WERI-Rb-1 (cell line): ENCODE measurements around the gene MYO1F.

Experiments used
- DNase-seq: peaks from one replicate; pipeline ENCODE4 v3.0.0-alpha.2; 2020
- H3K27ac ChIP-seq: fragments of 250-450 bp; sonication (Bioruptor Pico); 2 replicates; pipeline ENCODE4 v1.5.1; 2020; ENCODE audit warnings: mild to moderate bottlenecking, moderate library complexity
- H3K27me3 ChIP-seq: fragments of 250-450 bp; sonication (Bioruptor Pico); 2 replicates; pipeline ENCODE4 v1.5.1; 2021; ENCODE audit warnings: mild to moderate bottlenecking, low read depth, moderate library complexity; ENCODE audit not compliant: insufficient read depth, severe bottlenecking
- H3K36me3 ChIP-seq: fragments of 250-450 bp; sonication (Bioruptor Pico); 2 replicates; pipeline ENCODE4 v1.5.1; 2020; ENCODE audit warnings: mild to moderate bottlenecking, moderate library complexity
- H3K4me3 ChIP-seq: 2 replicates; pipeline ENCODE4 v1.5.1; 2011; ENCODE audit warnings: low read depth, mild to moderate bottlenecking, control low read depth, low read length
- H3K9me3 ChIP-seq: fragments of 250-450 bp; sonication (Bioruptor Pico); 2 replicates; pipeline ENCODE4 v1.5.1; 2021; ENCODE audit warnings: mild to moderate bottlenecking, moderate library complexity; ENCODE audit not compliant: severe bottlenecking
- TF ChIP-seq, protein P1 (sequence below): IDR thresholded peaks from 2 replicates; pipeline ENCODE4 v1.5.1; 2011; ENCODE audit warnings: low read depth, mild to moderate bottlenecking, control low read depth, inconsistent platforms, low read length

The MYO1F gene

DNA sequence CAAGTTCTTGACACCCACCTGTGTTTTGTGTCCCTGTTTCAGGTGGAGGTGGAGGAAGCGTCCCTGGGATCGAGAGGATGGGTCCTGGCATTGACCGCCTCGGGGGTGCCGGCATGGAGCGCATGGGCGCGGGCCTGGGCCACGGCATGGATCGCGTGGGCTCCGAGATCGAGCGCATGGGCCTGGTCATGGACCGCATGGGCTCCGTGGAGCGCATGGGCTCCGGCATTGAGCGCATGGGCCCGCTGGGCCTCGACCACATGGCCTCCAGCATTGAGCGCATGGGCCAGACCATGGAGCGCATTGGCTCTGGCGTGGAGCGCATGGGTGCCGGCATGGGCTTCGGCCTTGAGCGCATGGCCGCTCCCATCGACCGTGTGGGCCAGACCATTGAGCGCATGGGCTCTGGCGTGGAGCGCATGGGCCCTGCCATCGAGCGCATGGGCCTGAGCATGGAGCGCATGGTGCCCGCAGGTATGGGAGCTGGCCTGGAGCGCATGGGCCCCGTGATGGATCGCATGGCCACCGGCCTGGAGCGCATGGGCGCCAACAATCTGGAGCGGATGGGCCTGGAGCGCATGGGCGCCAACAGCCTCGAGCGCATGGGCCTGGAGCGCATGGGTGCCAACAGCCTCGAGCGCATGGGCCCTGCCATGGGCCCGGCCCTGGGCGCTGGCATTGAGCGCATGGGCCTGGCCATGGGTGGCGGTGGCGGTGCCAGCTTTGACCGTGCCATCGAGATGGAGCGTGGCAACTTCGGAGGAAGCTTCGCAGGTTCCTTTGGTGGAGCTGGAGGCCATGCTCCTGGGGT is 91.5 kb downstream of the MYO1F start:
- DNase-seq = no peak
- no peaks in the 10 kb centered on the region for H3K27me3 ChIP-seq
- no peak overlapping the region for H3K4me3 ChIP-seq
- peaks cover 89% of the 10 kb centered on the region for H3K36me3 ChIP-seq
- H3K27ac ChIP-seq = no peak overlapping the region
- TF ChIP-seq, protein P1, sequence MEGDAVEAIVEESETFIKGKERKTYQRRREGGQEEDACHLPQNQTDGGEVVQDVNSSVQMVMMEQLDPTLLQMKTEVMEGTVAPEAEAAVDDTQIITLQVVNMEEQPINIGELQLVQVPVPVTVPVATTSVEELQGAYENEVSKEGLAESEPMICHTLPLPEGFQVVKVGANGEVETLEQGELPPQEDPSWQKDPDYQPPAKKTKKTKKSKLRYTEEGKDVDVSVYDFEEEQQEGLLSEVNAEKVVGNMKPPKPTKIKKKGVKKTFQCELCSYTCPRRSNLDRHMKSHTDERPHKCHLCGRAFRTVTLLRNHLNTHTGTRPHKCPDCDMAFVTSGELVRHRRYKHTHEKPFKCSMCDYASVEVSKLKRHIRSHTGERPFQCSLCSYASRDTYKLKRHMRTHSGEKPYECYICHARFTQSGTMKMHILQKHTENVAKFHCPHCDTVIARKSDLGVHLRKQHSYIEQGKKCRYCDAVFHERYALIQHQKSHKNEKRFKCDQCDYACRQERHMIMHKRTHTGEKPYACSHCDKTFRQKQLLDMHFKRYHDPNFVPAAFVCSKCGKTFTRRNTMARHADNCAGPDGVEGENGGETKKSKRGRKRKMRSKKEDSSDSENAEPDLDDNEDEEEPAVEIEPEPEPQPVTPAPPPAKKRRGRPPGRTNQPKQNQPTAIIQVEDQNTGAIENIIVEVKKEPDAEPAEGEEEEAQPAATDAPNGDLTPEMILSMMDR = no peak
- H3K9me3 ChIP-seq = no peaks in the 10 kb centered on the region

DNA sequence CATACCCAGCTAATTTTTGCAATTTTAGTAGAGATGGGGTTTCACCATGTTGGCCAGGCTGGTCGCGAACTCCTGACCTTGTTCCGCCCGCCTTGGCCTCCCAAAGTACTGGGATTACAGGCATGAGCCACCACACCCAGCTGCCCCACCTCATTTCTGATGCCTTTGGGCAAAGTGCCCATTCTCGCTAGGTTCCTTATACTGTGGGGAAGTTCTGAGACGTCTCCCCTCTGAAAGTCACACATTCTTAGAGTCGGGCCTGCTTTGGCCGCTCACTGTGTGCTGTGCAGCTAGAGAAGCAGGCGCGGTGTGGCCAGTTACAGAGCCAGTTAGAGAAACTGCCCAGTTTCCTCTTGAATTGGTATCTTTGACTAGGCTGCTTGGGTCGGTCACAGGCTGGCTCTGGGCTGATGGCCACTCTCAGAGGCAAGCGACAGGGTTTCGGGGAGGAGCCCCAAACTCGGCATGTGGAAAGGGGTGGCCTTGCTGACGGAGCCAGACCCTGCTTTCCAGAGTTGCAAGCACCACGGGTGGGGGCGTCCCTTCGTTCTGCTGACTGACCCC is 92.8 kb downstream of the MYO1F start:
- Histone ChIP-seq H3K27me3 (no peaks in the 10 kb centered on the region), H3K27ac (no peak overlapping the region), H3K36me3 (peaks cover 91% of the 10 kb centered on the region), H3K4me3 (no peak overlapping the region), H3K9me3 (no peaks in the 10 kb centered on the region)
- TF ChIP-seq, protein P1 = no peak
- DNase-seq = no peak

DNA sequence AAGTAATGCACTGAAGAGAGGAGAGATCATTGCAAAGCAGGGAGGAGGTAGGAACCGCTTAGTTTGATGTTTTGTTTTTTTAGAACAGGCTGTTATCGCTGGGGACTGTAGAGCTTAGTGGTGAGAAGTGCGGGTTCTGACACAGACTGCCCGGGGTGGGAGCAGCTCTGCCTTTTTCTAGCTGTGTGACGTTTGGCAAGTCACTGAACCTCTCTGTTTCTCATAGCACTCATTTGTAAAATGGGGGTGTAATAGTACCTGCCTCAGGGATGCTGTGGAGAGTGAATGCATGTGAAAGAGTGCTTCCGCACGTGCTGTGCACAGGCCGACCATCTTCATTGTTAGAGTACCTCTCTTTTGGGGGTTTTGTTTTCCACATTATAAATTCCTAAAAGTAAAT is 94.1 kb downstream of the MYO1F start:
- DNase-seq = no peak
- Histone ChIP-seq H3K27me3 (no peaks in the 10 kb centered on the region), H3K4me3 (no peak overlapping the region), H3K27ac (no peak overlapping the region), H3K36me3 (peaks cover 93% of the 10 kb centered on the region), H3K9me3 (no peaks in the 10 kb centered on the region)
- TF ChIP-seq, protein P1 = no peak

DNA sequence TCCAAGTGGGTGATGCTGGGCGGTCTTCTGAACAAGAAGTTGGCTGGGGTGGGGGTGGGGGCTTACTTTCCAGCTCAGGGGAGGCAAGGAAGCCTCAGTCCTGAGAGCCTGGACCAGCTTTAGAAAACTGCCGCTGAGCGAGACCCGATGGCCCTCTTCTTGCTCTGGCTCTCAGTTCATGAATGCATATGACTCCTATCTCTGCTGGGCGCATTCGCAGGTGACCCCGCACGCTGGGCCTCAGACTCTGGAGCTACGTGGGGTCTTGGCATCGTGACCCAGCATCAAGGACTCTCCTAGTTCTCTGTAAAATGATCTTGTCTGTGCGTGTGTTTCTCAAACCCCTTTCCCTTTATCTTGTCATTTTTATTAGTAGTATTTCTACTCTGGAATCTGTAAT is 94.5 kb downstream of the MYO1F start:
- H3K4me3 ChIP-seq = no peak overlapping the region

DNA sequence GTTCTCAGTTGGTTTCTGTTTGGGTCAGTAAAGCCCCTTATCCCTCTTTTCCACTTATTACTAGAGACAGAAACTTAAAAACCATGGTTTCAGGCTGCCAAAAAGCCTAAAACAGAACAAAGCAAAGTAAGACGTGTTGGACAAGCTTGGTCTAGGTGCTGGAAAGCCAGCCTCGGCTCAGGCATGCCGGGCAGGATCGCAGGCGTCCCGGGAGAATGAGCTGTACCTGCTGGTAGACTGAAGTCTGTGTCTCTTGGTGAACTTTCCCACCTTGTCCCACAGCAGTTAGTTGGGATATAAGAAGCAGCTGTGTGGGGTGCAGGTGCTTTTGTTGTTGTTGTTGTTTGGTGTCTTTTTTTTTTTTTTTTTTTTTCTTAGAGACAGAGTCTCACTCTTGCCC is 95.6 kb downstream of the MYO1F start:
- TF ChIP-seq, protein P1 = no peak
- no peak overlapping the region for H3K27ac ChIP-seq
- H3K36me3 ChIP-seq = peaks cover 91% of the 10 kb centered on the region
- no peak for DNase-seq
- no peaks in the 10 kb centered on the region for H3K27me3 ChIP-seq
- H3K9me3 ChIP-seq = no peaks in the 10 kb centered on the region
- no peak overlapping the region for H3K4me3 ChIP-seq

More for the DNA sequence above, 94.5 kb downstream of the MYO1F start:
- Histone ChIP-seq H3K27ac (no peak overlapping the region), H3K36me3 (peaks cover 93% of the 10 kb centered on the region), H3K27me3 (no peaks in the 10 kb centered on the region), H3K9me3 (no peaks in the 10 kb centered on the region)
- TF ChIP-seq, protein P1 = no peak
- no peak for DNase-seq
